ENCODE results near the gene LCN15. TPM values are rescaled to one million over a fixed set of nuclear protein-coding genes. Genes with fewer than 3 reads are reported as not detected.
A peak's percentile ranks its signal among the peaks of the same experiment; 100 is the strongest.

Gene LCN15
- total RNA-seq, 1 donor from 2014 or later: not detected

DNA sequence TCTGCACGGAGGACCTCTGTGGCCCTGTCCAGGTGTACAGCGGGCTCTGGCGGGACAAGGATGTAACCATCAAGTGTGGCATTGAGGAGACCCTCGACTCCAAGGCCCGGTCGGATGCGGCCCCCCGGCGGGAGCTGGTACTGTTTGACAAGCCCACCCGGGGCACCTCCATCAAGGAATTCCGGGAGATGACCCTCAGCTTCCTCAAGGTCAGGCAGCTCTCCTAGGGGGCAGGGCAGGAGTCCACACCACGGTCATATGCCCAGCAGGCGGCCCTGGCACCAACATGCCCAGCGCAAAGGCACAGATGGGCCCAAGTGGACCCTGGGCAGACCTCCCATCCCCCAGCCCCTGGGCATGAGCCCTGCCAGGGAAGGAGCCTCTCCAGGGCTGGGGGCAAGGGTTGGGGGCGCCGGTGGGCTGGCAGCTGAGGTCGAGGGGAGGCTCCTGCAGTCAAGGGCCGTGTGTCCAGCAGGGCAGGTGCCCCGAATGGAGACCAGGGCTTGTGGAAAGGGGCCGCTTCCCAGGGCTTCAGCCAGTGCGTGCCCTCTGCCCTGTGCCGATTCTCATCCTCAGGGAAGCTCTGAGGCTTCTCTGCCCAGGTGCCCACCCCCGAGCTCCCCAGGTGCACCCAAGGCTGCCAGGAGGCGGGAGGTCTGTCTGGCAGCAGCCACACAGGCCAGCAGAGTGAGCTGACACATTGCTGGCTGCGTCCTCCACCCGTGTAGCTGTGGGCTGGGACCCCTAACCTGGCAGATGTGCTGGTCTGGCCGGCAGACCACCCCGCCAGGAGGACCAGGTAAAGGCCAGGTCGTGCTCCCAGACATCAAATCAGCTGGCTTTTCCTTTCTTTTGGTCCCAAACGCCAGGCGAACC lies 42.0 kb downstream of the LCN15 start:
- H3K27me3 Mint-ChIP-seq (ENCODE audit: unreplicated experiment): no peaks in the 10 kb centered on the region
- TF ChIP-seq CTCF (IDR thresholded peaks at IDR 0.05): no peak
- H3K4me3 Mint-ChIP-seq (ENCODE audit: unreplicated experiment): no peak overlapping the region
- no peaks in the 10 kb centered on the region for H3K9me3 Mint-ChIP-seq (ENCODE audit: unreplicated experiment)
- peaks cover 37% of the 10 kb centered on the region for H3K4me1 Mint-ChIP-seq (ENCODE audit: unreplicated experiment)
- H3K36me3 Mint-ChIP-seq (ENCODE audit: unreplicated experiment): peaks cover 19% of the 10 kb centered on the region
- DNase-seq (ENCODE audit: extremely low spot score, unreplicated experiment): no peak
- H3K27ac Mint-ChIP-seq (ENCODE audit: unreplicated experiment): no peak overlapping the region

- Mint-ChIP-seq H3K36me3 (ENCODE audit: unreplicated experiment) (peaks cover 15% of the 10 kb centered on the region), H3K4me3 (ENCODE audit: unreplicated experiment) (no peak overlapping the region), H3K4me1 (ENCODE audit: unreplicated experiment) (peaks cover 29% of the 10 kb centered on the region), H3K27me3 (ENCODE audit: unreplicated experiment) (no peaks in the 10 kb centered on the region), H3K9me3 (ENCODE audit: unreplicated experiment) (no peaks in the 10 kb centered on the region), H3K27ac (ENCODE audit: unreplicated experiment) (peak overlapping the region; percentile 6)
- DNase-seq (ENCODE audit: extremely low spot score, unreplicated experiment): no peak
- TF ChIP-seq CTCF (IDR thresholded peaks at IDR 0.05): no peak
Measured at GRCh38 chr9:136721339-136722092, 42.8 kb downstream of the LCN15 start.

- no peaks in the 10 kb centered on the region for H3K9me3 Mint-ChIP-seq (ENCODE audit: unreplicated experiment)
- peak overlapping the region; percentile 6 for H3K27ac Mint-ChIP-seq (ENCODE audit: unreplicated experiment)
- H3K4me3 Mint-ChIP-seq (ENCODE audit: unreplicated experiment): no peak overlapping the region
- no peak for DNase-seq (ENCODE audit: extremely low spot score, unreplicated experiment)
- no peaks in the 10 kb centered on the region for H3K27me3 Mint-ChIP-seq (ENCODE audit: unreplicated experiment)
- H3K36me3 Mint-ChIP-seq (ENCODE audit: unreplicated experiment): peaks cover 12% of the 10 kb centered on the region
- TF ChIP-seq CTCF (IDR thresholded peaks at IDR 0.05): no peak
- H3K4me1 Mint-ChIP-seq (ENCODE audit: unreplicated experiment): peaks cover 23% of the 10 kb centered on the region
Measured at GRCh38 chr9:136720898-136721338, 43.4 kb downstream of the LCN15 start.

- H3K4me1 Mint-ChIP-seq (ENCODE audit: unreplicated experiment): peaks cover 17% of the 10 kb centered on the region
- DNase-seq (ENCODE audit: extremely low spot score, unreplicated experiment): no peak
- peak overlapping the region; percentile 27 for H3K27ac Mint-ChIP-seq (ENCODE audit: unreplicated experiment)
- H3K4me3 Mint-ChIP-seq (ENCODE audit: unreplicated experiment): no peak overlapping the region
- peaks cover 12% of the 10 kb centered on the region for H3K36me3 Mint-ChIP-seq (ENCODE audit: unreplicated experiment)
- H3K27me3 Mint-ChIP-seq (ENCODE audit: unreplicated experiment): no peaks in the 10 kb centered on the region
- TF ChIP-seq CTCF (IDR thresholded peaks at IDR 0.05): no peak
- H3K9me3 Mint-ChIP-seq (ENCODE audit: unreplicated experiment): no peaks in the 10 kb centered on the region
Measured at GRCh38 chr9:136720251-136720897, 43.9 kb downstream of the LCN15 start.
